Right cardiac atrium (tissue), 5 donors: Measurements from ENCODE around the gene B3GAT2. TPM values are rescaled to one million over a fixed set of nuclear protein-coding genes. Genes with fewer than 3 reads are reported as not detected.
A peak's percentile ranks its signal among the peaks of the same experiment; 100 is the strongest.

Experiments
- ATAC-seq, 2 donors: fragments of 200-7000 bp; cut with Tn5 transposase; one replicate each; pipeline versions ENCODE4 v1.8.0 to v1.9.1; 2020; ENCODE audit warnings: moderate library complexity in 2 of 2, mild to moderate bottlenecking in 1 of 2
- DNase-seq, 3 donors: peaks; one replicate each; pipeline ENCODE4 v3.0.0-alpha.2; 2020
- H3K27ac ChIP-seq: one replicate; pipeline ENCODE4 v1.5.1; 2013; ENCODE audit warnings: mild to moderate bottlenecking, low read length, control low read depth, moderate library complexity
- H3K27me3 ChIP-seq: one replicate; pipeline ENCODE4 v1.6.1; 2013; ENCODE audit not compliant: control insufficient read depth, insufficient read depth
- H3K4me1 ChIP-seq: one replicate; pipeline ENCODE4 v1.6.1; 2013; ENCODE audit warnings: low read length; ENCODE audit not compliant: control insufficient read depth, insufficient read depth
- H3K4me3 ChIP-seq: one replicate; pipeline ENCODE4 v1.5.1; 2013; ENCODE audit warnings: low read length, control low read depth
- H3K9me3 ChIP-seq: one replicate; pipeline ENCODE4 v1.6.1; 2013; ENCODE audit warnings: low read length; ENCODE audit not compliant: control insufficient read depth
- WGBS: extraction: QIAGEN DNeasy Blood & Tissue Kit; methylation state at CpG from one replicate; pipeline ENCODE4 v1.1.7; 2013; 5-methylcytosine and 5-hydroxymethylcytosine counted together
- intact Hi-C, 4 donors: fragments of 100-400 bp; cut with DNase I; formaldehyde crosslinking; loops; one replicate each; pipeline versions ENCODE4 v1.11.0 to v1.14.0; 2022 to 2023
- polyA plus RNA-seq: library from polyadenylated mRNA; stranded (reverse); fragments of 200-250 nt; gene quantifications from one replicate; pipeline ENCODE4 v1.2.3, GENCODE V29; 2013
- total RNA-seq, 4 donors: library from RNA; stranded (reverse); fragmentation: NEBNext Ultra II Directional; extraction: Animal tissue kit (Norgen Biotek cat#: 25700); gene quantifications; one replicate each; pipeline ENCODE4 v1.2.1, GENCODE V29; 2021
- donor health status: healthy with polysubstance abuse.
- donor health status: DM: no; HTN: yes; CAD: no.
- donor health status: DM: no; HTN: no; CAD: no.
- donor health status: DM: no; HTN: yes; CAD: no; lungs with severe emphysema.
- donor health status: DM: yes; HTN: yes; CAD: no.

Gene B3GAT2
- total and polyA plus RNA-seq, 5 donors, result 0.03 to 0.07 (median 0.03) TPM; not detected in 2

DNA sequence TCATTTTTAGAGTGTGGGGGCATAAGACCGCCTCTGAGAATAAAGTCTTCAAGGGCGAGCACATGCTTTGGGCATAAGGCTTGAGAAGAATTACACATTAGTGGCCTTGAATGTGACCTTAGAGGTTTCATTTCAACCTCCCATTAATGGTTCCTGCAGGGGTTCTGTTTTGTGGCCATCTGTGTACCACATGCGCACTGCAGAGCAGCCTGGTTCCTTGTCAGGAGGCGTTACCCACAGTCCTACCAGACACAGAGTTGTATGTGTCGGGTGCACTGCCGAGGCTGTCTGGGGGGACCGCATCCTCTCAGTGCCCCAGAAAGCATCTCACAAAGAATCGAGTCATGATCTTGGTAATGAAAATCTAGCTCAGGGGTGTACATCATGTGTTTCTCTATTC lies 115.7 kb downstream of the B3GAT2 start:
- Histone ChIP-seq H3K27ac (no peak overlapping the region), H3K4me1 (no peaks in the 10 kb centered on the region), H3K27me3 (no peaks in the 10 kb centered on the region), H3K9me3 (no peaks in the 10 kb centered on the region), H3K4me3 (no peak overlapping the region)
- DNase-seq (no peak), ATAC-seq (no peak)
- WGBS, result 96% methylated on average over 8 of the region's 8 CpGs
- intact Hi-C loops, result no loop called here

DNA sequence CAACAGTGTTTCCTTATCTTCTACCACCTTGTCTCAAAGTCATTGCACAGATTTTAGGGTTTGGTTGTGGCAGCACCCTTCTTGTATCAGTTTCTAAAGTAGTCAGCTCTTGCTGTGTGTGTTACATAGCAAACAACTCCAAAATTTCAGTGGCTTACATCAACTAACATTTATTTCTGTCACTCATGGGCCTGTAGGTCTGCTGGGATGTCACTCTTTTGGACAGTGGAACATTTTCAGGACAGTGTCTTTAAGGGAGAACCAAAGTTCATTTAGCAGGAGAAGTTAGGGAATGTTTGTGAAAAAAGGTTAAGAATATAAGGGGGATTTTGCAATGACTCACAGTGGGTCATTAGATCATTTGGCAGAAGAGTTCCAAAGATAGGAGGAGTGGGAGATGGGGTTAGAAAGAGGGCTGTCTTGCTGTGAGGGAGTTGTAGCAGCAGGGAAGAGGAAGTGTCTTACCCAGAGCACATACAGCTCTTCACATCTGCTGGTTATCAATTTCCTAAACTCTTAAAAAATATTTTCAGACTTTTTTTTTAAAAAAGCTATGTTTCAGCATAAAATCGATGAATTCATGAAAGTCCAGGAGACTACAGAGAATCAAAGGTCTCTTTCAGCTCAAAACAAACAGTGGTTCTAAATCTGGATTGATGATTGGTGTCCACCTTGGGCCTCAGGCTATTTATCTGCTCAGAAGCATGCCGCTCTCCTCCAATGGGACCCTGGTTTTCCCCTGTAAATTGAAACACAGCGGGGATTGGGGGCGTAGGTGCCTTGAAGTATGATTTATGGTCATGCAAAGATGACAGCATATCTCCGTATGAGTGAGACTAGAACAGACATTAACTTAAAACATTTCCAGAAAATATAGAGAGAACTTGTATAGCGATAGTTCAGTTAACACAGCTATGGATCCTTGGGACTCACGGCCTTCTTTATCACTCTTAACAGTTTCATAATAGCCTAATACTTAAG lies 117.3 kb downstream of the B3GAT2 start:
- no peak for DNase-seq
- no peaks in the 10 kb centered on the region for H3K4me1 ChIP-seq
- WGBS, result 92% methylated on average over 7 of the region's 7 CpGs
- no peaks in the 10 kb centered on the region for H3K9me3 ChIP-seq
- H3K4me3 ChIP-seq, result no peak overlapping the region
- no peak overlapping the region for H3K27ac ChIP-seq
- ATAC-seq, result no peak
- no peaks in the 10 kb centered on the region for H3K27me3 ChIP-seq
- intact Hi-C loops, result no loop called here

DNA sequence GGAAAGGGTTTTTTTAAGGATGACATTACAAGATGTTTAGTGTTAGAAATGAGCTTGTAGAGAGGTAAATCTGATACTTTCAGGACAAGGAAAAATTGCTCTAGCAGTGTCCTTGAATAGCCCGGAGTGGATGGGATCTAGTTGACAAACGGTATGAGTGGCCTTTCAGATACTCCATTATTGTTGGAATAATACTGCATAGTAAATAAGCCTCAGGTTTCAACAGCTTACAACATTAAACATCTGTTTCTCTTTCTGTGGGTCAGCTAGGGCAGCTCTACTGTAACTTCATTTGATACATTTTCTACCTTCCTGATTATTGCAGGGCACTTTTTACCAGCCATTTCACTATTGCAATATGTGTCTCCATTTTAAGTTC lies 118.0 kb downstream of the B3GAT2 start:
- Histone ChIP-seq H3K27me3 (no peaks in the 10 kb centered on the region), H3K4me3 (no peak overlapping the region), H3K4me1 (no peaks in the 10 kb centered on the region), H3K9me3 (no peaks in the 10 kb centered on the region), H3K27ac (no peak overlapping the region)
- WGBS, result 69% methylated on average over 2 of the region's 2 CpGs
- intact Hi-C loops, result no loop called here
- ATAC-seq (no peak), DNase-seq (no peak)

DNA sequence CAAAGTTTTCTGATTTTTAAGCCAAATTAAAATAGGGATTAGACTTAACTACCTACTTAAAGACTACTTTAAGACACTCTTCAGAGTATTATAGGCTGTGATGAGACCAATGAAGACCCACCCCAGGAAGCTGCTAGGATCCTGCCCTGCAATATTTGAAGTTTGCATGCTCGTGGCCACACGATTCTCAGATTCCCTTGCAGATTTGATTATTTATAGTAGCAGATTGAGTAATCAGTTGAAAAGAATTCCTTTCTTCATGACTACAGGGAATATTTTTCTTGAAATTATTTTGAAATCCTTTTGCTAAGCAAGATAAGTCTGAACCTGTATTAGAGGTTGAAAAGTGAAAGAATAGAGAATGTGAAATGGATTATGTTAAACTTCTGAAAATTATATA lies 122.3 kb downstream of the B3GAT2 start:
- Histone ChIP-seq H3K9me3 (no peaks in the 10 kb centered on the region), H3K4me3 (no peak overlapping the region), H3K27ac (no peak overlapping the region), H3K27me3 (no peaks in the 10 kb centered on the region), H3K4me1 (no peaks in the 10 kb centered on the region)
- no peak for ATAC-seq
- WGBS, result 44% methylated on average over 2 of the region's 2 CpGs
- intact Hi-C loops, result no loop called here
- DNase-seq, result no peak

DNA sequence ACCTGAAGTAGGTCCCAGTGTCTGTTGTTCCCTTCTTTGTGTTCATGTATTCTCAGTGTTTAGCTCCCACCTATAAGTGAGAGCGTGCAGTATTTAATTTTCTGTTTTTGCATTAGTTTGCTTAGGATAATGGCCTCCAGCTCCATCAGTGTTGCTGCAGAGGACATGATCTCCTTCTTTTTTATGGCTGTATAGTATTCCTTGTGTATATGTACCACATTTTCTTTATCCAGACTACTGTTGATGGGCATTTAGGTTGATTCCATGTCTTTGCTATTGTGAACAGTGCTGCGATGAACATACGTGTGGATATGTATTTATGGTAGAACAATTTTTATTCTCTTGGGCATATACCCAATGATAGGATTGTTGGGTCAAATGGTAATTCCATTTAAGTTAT lies 125.4 kb downstream of the B3GAT2 start:
- H3K27me3 ChIP-seq, result no peaks in the 10 kb centered on the region
- no peak overlapping the region for H3K4me3 ChIP-seq
- H3K27ac ChIP-seq, result no peak overlapping the region
- no peaks in the 10 kb centered on the region for H3K9me3 ChIP-seq
- no peaks in the 10 kb centered on the region for H3K4me1 ChIP-seq
- DNase-seq (no peak), ATAC-seq (no peak)
- intact Hi-C loops, result no loop called here
- WGBS, result 97% methylated on average over 3 of the region's 3 CpGs

DNA sequence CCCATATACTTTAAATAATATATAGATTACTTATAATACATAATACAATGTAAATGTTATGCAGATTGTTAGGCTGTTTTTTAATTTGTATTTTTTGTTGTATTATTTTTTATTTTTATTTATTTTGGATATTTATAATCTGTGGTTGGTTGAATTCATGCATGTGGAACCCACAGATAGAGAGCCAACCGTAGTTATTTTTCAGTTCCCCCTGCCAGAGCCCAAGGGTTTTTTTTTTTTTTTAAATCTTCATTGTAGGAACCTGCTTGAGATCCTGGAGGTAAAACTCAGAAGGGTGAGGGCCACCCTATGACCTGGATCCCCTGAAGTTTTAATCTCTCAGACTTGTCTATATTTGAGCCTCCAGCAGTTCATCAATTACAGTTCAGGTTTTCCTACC lies 133.2 kb downstream of the B3GAT2 start:
- intact Hi-C loops, result no loop called here

DNA sequence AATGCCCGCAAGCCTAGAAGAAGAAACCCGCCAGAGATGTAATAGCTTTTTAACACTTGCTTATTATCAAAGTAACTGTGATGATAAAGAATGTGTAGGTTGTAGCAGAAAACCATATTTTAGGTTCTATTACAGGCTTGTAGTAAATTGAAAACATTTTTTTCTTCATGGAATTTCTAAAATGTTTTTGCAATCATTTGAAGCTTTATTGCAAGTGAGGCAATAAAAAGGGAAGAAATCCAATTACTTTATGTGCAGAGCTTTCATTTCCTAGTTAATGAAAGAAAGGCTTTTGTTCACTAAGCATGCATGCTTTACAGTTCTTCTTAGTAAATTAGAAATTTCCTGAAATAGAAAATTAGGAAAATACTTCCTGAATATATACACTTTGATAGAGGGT lies 135.1 kb downstream of the B3GAT2 start:
- no peak overlapping the region for H3K27ac ChIP-seq
- DNase-seq (no peak), ATAC-seq (no peak)
- H3K9me3 ChIP-seq, result no peaks in the 10 kb centered on the region
- no peaks in the 10 kb centered on the region for H3K27me3 ChIP-seq
- intact Hi-C loops, result no loop called here
- 98% methylated on average over 2 of the region's 2 CpGs for WGBS
- H3K4me3 ChIP-seq, result no peak overlapping the region
- no peaks in the 10 kb centered on the region for H3K4me1 ChIP-seq

More for the DNA sequence above, 133.2 kb downstream of the B3GAT2 start:
- Histone ChIP-seq H3K27ac (no peak overlapping the region), H3K4me1 (no peaks in the 10 kb centered on the region), H3K9me3 (no peaks in the 10 kb centered on the region), H3K4me3 (no peak overlapping the region), H3K27me3 (no peaks in the 10 kb centered on the region)
- ATAC-seq, result no peak
- 97% methylated on average over 1 of the region's 1 CpG for WGBS
- no peak for DNase-seq

DNA sequence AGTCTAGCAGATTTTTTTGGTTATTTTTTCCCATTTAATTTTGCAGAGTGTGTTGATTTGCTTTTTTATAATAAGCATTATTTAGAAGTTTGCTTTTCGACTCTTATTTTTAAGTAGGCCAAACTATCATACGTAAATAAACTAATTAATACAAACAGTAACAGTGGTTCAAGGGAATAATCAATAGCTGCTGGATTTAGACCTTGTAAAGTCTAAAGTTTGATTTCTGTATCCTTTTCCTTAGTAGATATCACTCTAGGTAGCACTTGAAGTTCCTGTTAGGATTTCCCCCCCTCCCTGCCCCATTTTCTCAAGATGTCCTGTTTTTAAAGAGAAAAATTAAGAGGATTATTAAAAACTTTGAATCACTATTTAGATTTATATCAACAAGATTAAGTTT lies 136.1 kb downstream of the B3GAT2 start:
- Histone ChIP-seq H3K27me3 (no peaks in the 10 kb centered on the region), H3K27ac (no peak overlapping the region), H3K4me1 (no peaks in the 10 kb centered on the region), H3K4me3 (no peak overlapping the region), H3K9me3 (no peaks in the 10 kb centered on the region)
- 97% methylated on average over 2 of the region's 2 CpGs for WGBS
- DNase-seq (no peak), ATAC-seq (no peak)
- intact Hi-C loops, result no loop called here

DNA sequence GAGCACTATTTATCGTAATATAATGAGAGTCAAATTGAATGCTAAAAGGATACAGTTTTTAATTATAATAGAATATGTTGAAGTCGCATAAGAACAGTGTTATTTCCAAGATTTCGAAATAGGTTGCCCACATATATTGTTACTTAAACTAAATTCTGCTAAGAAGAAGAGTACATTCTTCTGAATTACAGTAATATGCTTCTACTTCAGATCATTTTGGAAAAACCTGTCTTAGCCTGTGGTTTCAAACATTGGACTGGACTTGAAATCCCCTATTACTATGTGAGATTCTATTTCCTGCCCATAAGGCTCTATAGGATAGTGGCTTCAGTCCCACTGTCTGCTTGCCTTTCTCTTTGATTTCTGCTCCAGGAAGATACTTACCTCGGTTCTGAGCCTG lies 137.2 kb downstream of the B3GAT2 start:
- WGBS, result 94% methylated on average over 4 of the region's 4 CpGs

DNA sequence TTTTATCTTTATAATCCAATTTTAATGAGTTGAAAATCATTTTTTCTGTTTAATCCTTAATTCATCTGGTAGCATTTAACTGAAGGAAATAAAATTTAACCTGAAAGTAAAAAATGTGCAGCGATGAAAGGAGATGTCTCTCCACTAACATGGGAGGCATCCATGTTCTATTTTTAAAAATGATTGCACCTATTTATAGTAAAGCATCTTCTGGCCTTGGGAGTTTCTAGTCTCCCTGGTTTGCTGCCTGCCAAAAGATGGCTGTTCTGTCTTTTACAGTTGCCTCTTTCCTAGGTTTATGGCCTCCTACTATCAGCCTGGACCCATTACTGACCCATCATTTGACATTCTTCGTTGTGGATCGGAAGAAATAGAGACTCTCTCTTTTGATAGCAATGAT lies 143.0 kb downstream of the B3GAT2 start:
- DNase-seq, result no peak
- no peaks in the 10 kb centered on the region for H3K9me3 ChIP-seq
- H3K27ac ChIP-seq, result no peak overlapping the region
- H3K4me3 ChIP-seq, result no peak overlapping the region
- intact Hi-C loops, result no loop called here
- no peaks in the 10 kb centered on the region for H3K27me3 ChIP-seq
- peak; percentile 57 to 62 for ATAC-seq
- 64% methylated on average over 3 of the region's 3 CpGs for WGBS
- no peaks in the 10 kb centered on the region for H3K4me1 ChIP-seq

More for the DNA sequence above, 137.2 kb downstream of the B3GAT2 start:
- Histone ChIP-seq H3K4me3 (no peak overlapping the region), H3K4me1 (no peaks in the 10 kb centered on the region), H3K27me3 (no peaks in the 10 kb centered on the region), H3K27ac (no peak overlapping the region), H3K9me3 (no peaks in the 10 kb centered on the region)
- ATAC-seq, result no peak
- no peak for DNase-seq
- intact Hi-C loops, result no loop called here

DNA sequence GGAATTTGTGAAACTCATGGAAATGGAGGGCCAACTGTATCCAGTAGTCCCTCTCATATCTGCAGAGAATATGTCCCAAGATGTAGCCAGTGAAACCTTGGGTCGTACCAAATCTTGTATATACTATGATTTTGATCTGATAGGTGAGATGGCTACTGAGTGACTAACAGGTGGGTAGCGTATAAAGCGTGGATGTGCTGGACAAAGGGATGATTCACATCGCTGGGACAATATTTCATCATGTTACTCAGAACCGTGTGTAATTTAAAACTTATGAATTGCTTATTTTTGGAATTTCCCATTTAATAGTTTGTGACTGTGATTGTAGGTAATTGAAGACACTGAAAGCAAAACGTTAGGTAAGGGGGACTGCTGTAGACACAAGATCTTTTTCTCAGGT lies 145.1 kb downstream of the B3GAT2 start:
- DNase-seq, result no peak
- Histone ChIP-seq H3K27me3 (no peaks in the 10 kb centered on the region), H3K4me3 (no peak overlapping the region), H3K4me1 (no peaks in the 10 kb centered on the region), H3K9me3 (no peaks in the 10 kb centered on the region), H3K27ac (no peak overlapping the region)
- no peak for ATAC-seq
- WGBS, result 91% methylated on average over 6 of the region's 6 CpGs
- intact Hi-C loops, result no loop called here
